ENCODE data around the gene WEE2.
"Not testable (repeated sequence)": the region's sequence is repeated elsewhere in the genome, so short reads cannot be mapped to it uniquely, and the experiment has no call there.

Gene WEE2

DNA sequence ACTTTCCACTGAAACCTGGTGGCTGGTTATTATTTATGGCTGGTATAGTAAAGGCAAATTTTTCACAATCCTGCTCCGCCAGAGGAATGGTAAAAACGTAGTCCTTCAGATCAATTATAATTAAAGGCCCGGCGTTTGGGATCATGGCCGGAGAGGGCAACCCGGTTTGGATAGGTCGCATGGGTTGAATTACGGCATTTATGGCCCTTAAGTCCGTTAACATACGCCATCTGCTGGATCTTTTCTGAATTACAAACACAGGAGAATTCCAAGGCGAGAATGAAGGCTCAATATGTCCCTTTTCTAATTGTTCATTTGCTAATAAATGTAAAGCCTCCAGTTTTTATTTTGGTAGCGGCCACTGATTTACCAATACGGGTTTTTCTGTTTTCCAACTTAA, 44.5 kb downstream of the WEE2 start:
- H3K4me3 Mint-ChIP-seq, result no peak overlapping the region
- peaks cover 31% of the 10 kb centered on the region for H3K9me3 Mint-ChIP-seq
- H3K36me3 Mint-ChIP-seq (ENCODE audit: low read depth), result peaks cover 72% of the 10 kb centered on the region
- H3K27ac Mint-ChIP-seq, result no peak overlapping the region
- H3K4me1 Mint-ChIP-seq (ENCODE audit: low read depth), result peaks cover 2% of the 10 kb centered on the region
- no peaks in the 10 kb centered on the region for H3K27me3 Mint-ChIP-seq (ENCODE audit: low read depth)

DNA sequence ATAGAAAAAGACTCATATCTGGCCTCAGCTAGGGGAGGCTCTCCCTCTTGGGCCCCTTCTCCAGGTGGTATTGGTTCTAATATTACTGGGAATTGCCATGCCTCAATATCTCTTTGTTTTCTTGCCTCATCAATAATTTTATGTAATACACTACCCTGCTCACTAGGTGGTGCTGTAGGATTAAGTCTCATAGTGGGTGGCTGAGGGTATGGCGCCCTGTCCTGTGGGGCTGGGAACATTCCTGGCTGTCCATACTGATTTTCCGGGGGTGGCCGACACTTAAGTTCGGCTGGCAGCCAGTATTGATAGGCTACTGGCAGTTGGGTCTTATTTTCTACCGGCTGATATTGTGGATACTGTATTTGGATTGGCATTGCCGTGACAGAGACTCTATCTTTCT, 46.8 kb downstream of the WEE2 start:
- peaks cover 2% of the 10 kb centered on the region for H3K4me1 Mint-ChIP-seq (ENCODE audit: low read depth)
- peaks cover 29% of the 10 kb centered on the region for H3K9me3 Mint-ChIP-seq
- no peak overlapping the region for H3K27ac Mint-ChIP-seq

DNA sequence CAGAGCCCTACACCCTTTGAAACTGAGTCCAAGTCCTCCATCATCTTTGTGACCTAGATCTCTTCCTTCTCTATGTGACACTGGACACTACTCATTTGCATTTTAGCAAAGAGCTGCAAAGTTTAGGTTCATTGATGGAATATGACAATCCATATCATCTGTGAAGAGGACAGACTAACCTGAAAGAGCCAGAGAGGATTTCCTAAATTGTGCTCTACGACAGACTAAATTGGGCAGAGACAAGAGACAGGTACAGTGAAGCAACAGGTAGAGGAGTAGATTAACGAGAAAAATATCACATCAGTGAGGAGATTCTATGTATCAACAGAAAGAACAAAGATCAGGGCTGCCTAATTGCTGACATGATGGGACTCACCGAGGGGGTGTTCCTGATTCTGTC, 55.6 kb downstream of the WEE2 start, which contains the start of gene TAS2R3:
TAS2R3 (plus strand) TSS at position 301 of the 400 bp plus-strand sequence; CDS start at position 363, 62 bp downstream.
- Mint-ChIP-seq H3K4me1 (ENCODE audit: low read depth) (no peaks in the 10 kb centered on the region), H3K27ac (no peak within 1 kb of the TSS), H3K9me3 (no peaks in the 10 kb centered on the region), H3K36me3 (ENCODE audit: low read depth) (peaks cover 25% of the 10 kb centered on the region), H3K4me3 (no peak within 1 kb of the TSS), H3K27me3 (ENCODE audit: low read depth) (no peaks in the 10 kb centered on the region)

More for the DNA sequence above, 46.8 kb downstream of the WEE2 start:
- Mint-ChIP-seq H3K4me3 (no peak overlapping the region), H3K36me3 (ENCODE audit: low read depth) (peaks cover 68% of the 10 kb centered on the region), H3K27me3 (ENCODE audit: low read depth) (no peaks in the 10 kb centered on the region)

DNA sequence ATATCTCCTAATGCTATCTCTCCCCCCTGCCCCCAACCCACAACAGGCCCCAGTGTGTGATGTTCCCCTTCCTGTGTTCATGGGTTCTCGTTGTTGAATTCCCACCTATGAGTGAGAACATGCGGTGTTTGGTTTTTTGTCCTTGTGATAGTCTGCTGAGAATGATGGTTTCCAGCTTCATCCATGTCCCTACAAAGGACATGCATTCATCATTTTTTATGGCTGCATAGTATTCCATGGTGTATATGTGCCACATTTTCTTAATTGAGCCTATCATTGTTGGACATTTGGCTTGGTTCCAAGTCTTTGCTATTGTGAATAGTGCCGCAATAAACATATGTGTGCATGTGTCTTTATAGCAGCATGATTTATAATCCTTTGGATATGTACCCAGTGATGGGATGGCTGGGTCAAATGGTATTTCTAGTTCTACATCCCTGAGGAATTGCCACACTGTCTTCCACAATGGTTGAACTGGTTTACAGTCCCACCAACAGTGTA, 62.0 kb downstream of the WEE2 start:
- not testable (repeated sequence) for H3K9me3 Mint-ChIP-seq; H3K27me3 Mint-ChIP-seq (ENCODE audit: low read depth); H3K27ac Mint-ChIP-seq; H3K4me1 Mint-ChIP-seq (ENCODE audit: low read depth); H3K36me3 Mint-ChIP-seq (ENCODE audit: low read depth); H3K4me3 Mint-ChIP-seq

DNA sequence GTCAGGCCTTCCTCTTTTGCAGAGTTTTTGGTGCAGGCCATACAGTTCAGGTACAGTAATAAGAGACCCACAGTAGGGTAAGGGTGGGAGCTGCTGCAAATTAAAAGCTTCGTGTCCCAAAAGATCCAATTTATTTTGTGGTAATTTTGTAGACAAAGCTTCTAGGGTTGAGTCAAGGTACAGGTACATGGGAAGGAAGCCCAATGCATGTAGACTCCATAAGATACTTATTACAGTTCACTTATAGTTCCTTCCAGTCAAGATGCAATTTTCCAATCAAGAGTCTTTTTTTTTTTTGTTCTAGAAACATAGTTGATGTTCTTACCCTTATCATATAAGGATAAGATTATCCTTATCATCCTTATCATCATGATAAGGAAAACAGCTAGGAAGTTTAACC, 68.2 kb downstream of the WEE2 start, which contains the start of gene TAS2R4:
TAS2R4 (plus strand) TSS at position 301 of the 400 bp plus-strand sequence. CDS start 1,815 bp downstream, outside the sequence.
- Mint-ChIP-seq H3K4me3 (no peak within 1 kb of the TSS), H3K27me3 (ENCODE audit: low read depth) (no peaks in the 10 kb centered on the region), H3K36me3 (ENCODE audit: low read depth) (peaks cover 9% of the 10 kb centered on the region), H3K9me3 (no peaks in the 10 kb centered on the region), H3K4me1 (ENCODE audit: low read depth) (no peaks in the 10 kb centered on the region), H3K27ac (no peak within 1 kb of the TSS)

Measured in T-helper 1 cell treated with Interleukin-12 subunit alpha and Interleukin-12 subunit beta and Interleukin-4 antibody, amounts not matched to agents 30 μg/mL and 1 μg/mL, for 36 hours (primary cell).